ENCODE data around the gene APOF.

The APOF gene

DNA sequence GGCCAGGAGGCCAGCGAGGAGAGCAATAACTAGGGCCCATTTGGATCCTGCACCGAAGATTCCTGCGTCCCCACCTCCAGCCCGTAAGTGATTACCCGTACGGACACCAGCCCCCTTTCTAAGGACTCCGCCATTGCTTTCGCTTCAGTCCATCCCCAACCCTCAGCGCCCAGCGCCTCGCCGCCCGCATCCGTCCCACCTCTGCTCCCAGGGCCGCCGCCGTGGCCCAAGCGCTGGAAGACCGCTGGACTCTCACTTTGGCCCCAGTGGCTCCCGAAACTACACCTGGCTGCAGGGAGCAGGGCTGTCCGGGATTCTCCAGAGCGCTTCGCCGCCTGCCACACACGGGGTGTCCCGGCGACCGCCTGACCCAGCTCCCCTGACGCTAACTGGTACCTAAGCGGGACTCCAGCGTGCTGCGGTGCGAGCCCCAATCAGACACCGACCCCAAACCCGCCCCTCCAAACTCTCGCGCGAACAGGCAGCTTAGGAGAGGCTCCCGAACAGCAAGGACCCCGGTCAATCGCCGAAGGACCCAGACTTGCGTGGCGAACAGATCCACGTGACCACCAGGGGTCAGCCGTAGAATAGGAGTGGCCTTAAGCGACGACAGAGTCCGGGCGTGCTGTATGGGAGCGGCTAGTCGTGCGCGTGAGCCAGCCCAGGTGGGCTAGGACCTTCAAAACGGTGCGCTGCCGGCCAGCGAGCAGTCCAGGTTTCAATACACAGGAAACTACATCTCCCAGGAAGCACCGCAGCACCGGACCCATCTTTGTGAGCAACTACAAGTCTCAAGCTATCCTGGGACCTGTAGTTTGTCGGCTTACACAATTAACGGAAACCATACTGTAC is 46.8 kb downstream of the APOF start, which contains the start of gene CNPY2:
Gene CNPY2, minus strand, starts transcription at position 367 of the 852 bp plus-strand sequence. CDS start 771 bp downstream, outside the sequence.
- peaks cover 20 to 25% of the 10 kb centered on the region in 2 donors for H3K36me3 ChIP-seq (ENCODE audit: control insufficient read depth in 2 of 2, insufficient read depth in 2 of 2, low read length in 2 of 2)
- H3K4me3 ChIP-seq (ENCODE audit: low read length in 2 of 2): peak within 1 kb of the TSS; percentile 97 to 99
- peak within 1 kb of the TSS; percentile 97 to 98 for H3K27ac ChIP-seq (ENCODE audit: low read depth in 2 of 2, low read length in 2 of 2)
- peak within 1 kb of the TSS; percentile 85 to 95 for H3K9ac ChIP-seq (ENCODE audit: low read depth in 1 of 2, low read length in 2 of 2)
- no peaks in the 10 kb centered on the region for H3K9me3 ChIP-seq (ENCODE audit: control insufficient read depth in 2 of 2, low read length in 2 of 2)
- no peaks in the 10 kb centered on the region for H3K27me3 ChIP-seq (ENCODE audit: control insufficient read depth in 2 of 2, insufficient read depth in 2 of 2, low read length in 2 of 2)
- H3K4me1 ChIP-seq (ENCODE audit: control insufficient read depth in 2 of 2, insufficient read depth in 2 of 2, low read length in 2 of 2): peaks cover 14 to 15% of the 10 kb centered on the region in 2 donors

DNA sequence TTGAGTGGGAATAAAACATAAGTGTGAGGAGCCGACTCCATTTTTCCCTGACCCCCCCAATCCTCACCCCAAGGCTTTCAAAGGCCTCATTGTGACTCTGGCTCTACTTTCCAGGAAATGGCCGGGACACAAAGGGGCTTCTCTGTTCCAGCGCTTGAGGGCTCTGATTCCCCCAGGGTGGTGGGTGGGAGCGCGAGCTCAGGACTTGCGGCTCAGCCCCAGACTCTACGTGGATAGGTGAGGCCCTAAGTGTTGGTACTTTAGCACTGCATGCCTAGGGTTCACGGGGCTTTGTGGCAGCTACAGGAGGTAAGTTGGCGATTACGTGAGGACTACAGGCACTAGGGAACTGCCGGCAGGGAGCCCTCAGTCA is 47.4 kb downstream of the APOF start:
- Histone ChIP-seq H3K4me3 (ENCODE audit: low read length in 2 of 2) (peak overlapping the region; percentile 97 to 99), H3K27me3 (ENCODE audit: control insufficient read depth in 2 of 2, insufficient read depth in 2 of 2, low read length in 2 of 2) (no peaks in the 10 kb centered on the region), H3K36me3 (ENCODE audit: control insufficient read depth in 2 of 2, insufficient read depth in 2 of 2, low read length in 2 of 2) (peaks cover 26 to 31% of the 10 kb centered on the region in 2 donors), H3K9me3 (ENCODE audit: control insufficient read depth in 2 of 2, low read length in 2 of 2) (no peaks in the 10 kb centered on the region), H3K4me1 (ENCODE audit: control insufficient read depth in 2 of 2, insufficient read depth in 2 of 2, low read length in 2 of 2) (peaks cover 14 to 15% of the 10 kb centered on the region in 2 donors), H3K27ac (ENCODE audit: low read depth in 2 of 2, low read length in 2 of 2) (peak overlapping the region; percentile 97 to 98), H3K9ac (ENCODE audit: low read depth in 1 of 2, low read length in 2 of 2) (peak overlapping the region; percentile 85 to 95)

DNA sequence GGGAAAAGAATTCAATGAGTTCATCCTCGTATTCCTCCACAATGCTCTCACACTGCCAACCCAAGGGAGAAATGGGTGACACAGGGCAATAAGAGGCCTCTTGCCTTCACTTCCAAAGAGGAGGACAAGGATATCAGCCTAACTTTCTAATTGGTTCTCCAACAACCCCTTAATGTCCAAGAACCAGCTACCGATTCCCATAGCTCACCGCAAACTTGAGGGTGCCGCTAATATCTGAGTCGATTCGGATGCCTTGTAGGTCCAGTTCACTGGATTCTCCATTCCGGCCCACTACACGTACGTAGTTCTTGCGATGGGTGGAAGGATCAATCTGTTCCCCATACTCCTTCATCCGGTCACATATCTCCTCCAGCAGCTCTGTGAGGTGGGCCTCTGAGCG is 51.7 kb downstream of the APOF start:
- Histone ChIP-seq H3K36me3 (ENCODE audit: control insufficient read depth in 2 of 2, insufficient read depth in 2 of 2, low read length in 2 of 2) (peaks cover 24 to 26% of the 10 kb centered on the region in 2 donors), H3K27me3 (ENCODE audit: control insufficient read depth in 2 of 2, insufficient read depth in 2 of 2, low read length in 2 of 2) (no peaks in the 10 kb centered on the region)

More for the DNA sequence above, 51.7 kb downstream of the APOF start:
- no peak overlapping the region for H3K9ac ChIP-seq (ENCODE audit: low read depth in 1 of 2, low read length in 2 of 2)
- H3K9me3 ChIP-seq (ENCODE audit: control insufficient read depth in 2 of 2, low read length in 2 of 2): no peaks in the 10 kb centered on the region
- no peak overlapping the region for H3K4me3 ChIP-seq (ENCODE audit: low read length in 2 of 2)
- H3K4me1 ChIP-seq (ENCODE audit: control insufficient read depth in 2 of 2, insufficient read depth in 2 of 2, low read length in 2 of 2): peaks cover 8 to 10% of the 10 kb centered on the region in 2 donors
- H3K27ac ChIP-seq (ENCODE audit: low read depth in 2 of 2, low read length in 2 of 2): no peak overlapping the region
